HG03354 (cell line): Measurements from ENCODE around the gene MICA.
A peak's percentile ranks its signal among the peaks of the same experiment; 100 is the strongest.
"Not testable (repeated sequence)": the region's sequence is repeated elsewhere in the genome, so short reads cannot be mapped to it uniquely, and the experiment has no call there.

Experiments
- ATAC-seq: cut with Tn5 transposase; IDR thresholded peaks from one replicate; pipeline ENCODE4 v1.9.1; 2021; ENCODE audit warnings: mild to moderate bottlenecking; ENCODE audit not compliant: unreplicated experiment, poor library complexity, severe bottlenecking

The MICA gene

DNA sequence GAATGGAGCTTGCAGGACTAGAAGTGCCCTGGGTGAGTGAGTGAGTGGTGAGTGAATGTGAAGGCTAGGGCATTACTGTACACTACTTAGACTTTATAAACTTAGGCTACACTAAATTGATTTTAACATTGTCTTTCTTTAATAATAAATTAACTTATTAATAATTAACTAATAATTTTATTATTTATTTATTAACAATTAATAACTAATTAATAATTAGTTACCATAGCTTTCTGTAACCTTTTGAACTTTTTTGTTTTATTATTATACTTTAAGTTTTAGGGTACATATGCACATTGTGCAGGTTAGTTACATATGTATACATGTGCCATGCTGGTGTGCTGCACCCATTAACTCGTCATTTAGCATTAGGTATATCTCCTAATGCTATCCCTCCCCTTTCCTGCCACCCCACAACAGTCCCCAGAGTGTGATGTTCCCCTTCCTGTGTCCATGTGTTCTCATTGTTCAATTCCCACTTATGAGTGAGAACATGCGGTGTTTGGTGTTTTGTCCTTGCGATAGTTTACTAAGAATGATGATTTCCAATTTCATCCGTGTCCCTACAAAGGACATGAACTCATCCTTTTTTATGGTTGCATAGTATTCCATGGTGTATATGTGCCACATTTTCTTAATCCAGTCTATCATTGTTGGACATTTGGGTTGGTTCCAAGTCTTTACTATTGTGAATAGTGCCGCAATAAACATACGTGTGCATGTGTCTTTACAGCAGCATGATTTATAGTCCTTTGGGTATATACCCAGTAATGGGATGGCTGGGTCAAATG, 43.8 kb downstream of the MICA start:
- ATAC-seq: not testable (repeated sequence)

DNA sequence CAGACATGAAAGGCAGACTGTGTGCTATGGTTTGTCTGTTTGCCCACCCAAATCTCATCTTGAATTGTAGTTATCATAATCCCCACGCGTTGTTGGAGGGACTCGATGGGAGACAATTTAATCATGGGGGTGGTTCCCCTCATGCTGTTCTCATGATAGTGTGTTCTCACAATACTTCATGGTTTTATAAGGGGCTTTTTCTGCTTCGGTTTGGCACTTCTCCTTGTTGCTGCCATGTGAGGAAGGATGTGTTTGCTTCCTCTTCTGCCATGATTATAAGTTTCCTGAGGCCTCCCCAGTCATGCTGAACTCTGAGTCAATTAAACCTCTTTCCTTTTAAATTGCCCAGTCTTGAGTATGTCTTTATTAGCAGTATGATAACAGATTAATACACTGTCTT, 47.4 kb downstream of the MICA start:
- no peak for ATAC-seq

DNA sequence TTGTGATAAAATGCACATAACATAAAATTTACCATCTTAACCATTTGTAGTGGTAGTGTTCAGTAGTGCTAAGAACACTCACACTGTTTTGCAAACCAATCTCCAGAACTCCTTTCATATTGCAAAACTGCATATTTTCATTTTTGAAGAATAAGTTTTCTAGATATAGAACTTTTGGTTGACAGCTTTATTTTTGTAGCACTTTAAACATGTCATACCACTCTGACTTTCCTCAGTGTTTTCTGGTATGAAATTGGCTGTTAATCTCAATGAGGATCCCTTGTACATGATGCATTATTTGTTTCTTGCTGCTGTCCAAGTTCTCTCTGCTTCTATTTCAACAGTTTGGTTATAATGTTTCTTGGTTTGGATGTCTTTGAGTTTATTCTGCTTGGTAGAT, 49.5 kb downstream of the MICA start:
- no peak for ATAC-seq

DNA sequence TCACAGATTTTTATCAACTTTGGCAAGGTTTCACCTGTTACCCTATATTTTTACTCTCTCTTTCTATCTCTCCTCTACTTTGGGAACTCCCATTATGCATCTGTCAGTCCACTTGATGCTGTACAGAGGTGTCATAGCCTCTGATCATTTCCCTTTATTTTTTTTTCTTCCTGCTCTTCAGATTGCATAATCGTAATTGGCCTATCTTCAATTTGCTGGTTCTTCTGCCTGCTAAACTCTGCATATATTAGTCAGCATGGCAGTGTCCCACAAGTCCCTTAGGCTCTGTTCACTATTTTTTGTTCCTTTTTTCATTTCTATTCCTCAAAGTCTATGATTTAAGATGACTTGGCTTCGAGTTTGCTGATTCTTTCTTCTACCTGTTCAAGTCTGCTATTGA, 49.9 kb downstream of the MICA start:
- no peak for ATAC-seq

DNA sequence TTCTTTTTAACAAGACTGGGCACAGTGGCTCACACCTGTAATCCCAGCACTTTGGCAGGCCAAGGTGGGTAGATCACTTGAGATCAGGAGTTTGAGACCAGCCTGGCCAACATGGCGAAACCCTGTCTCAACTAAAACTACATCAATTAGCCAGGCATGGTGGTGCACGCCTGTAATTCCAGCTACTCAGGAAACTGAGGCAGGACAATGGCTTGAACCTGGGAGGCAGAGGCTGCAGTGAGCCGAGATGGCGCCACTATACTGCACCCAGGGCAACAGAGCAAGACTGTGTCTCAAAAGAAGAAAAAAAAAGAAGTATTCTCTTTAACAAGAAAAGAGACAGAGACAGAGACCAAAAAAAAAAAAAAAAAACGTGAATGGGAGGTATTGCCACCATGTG, 56.5 kb downstream of the MICA start:
- ATAC-seq: not testable (repeated sequence)

DNA sequence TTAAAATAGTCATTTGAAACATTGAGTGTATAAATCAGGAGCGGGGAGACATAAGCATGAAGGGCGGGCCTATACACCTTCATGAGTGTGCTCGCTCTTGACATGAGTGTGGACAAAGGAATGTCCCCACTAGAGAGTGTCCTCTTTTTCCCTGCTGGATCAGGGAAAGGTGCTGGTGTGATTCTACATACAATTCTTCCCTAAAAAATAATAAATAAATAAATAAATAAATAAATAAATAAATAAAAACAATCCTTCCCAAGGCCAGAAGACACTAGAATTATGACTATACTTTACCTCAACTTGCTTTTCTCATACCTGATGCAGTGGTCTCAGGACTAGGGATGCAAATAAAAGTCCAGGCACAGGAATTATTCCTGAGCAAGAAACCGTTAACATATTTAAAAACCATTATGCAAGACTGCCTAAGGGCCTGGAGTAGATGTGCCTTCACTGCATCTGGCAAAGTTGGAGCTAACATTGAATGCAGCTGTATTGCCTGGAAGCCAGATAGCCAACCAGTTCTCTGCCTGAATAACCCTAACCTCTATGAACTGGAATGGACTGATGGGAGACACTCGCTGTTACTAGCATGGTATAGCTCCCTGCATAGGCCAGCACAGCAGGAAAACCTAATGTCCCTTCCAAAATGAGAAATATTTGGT, 57.1 kb downstream of the MICA start:
- no peak for ATAC-seq

DNA sequence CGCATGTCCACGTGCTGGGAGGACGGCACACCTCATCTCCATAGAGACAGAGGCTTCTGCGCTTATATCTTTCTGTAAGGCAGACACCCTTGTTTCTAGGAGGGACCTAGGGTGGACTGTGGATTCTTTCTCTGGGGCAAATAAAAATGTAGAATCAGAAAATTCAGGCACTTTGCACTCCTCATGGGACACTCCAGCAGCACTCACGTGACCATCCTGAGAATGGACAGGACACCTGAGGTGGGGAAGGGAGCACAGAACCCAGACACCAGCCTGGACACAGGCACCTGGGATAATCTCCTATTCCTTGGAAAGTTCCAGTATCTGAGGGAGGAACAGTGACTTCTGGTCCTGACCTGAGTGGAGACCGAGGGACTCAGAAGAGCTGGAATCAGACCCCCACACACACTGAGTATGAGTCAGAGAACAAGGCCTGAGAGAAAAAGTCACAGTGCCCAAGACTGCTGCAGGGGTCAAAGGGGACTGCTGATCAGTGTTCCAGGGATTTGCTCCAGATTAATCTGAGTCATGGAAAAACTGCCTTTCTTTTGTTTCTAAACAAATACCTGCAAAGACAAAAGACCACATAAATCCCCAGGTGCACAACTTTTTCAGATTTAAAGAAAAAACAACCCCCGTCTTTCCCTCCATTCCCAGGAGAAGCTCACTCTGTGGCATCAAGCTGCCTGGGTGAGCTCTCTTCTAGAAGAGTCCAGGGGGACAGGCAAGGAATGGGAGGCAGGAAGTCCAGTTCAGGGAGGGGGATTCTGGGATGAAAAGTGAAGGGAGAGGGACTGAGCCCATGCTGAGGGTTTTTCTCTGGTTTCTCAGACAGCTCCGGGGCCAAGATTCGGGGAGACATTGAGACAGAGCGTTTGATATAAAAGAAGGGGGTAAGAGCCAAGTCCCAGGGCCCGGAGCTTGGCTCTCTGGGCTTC, 58.9 kb downstream of the MICA start:
- ATAC-seq: no peak

DNA sequence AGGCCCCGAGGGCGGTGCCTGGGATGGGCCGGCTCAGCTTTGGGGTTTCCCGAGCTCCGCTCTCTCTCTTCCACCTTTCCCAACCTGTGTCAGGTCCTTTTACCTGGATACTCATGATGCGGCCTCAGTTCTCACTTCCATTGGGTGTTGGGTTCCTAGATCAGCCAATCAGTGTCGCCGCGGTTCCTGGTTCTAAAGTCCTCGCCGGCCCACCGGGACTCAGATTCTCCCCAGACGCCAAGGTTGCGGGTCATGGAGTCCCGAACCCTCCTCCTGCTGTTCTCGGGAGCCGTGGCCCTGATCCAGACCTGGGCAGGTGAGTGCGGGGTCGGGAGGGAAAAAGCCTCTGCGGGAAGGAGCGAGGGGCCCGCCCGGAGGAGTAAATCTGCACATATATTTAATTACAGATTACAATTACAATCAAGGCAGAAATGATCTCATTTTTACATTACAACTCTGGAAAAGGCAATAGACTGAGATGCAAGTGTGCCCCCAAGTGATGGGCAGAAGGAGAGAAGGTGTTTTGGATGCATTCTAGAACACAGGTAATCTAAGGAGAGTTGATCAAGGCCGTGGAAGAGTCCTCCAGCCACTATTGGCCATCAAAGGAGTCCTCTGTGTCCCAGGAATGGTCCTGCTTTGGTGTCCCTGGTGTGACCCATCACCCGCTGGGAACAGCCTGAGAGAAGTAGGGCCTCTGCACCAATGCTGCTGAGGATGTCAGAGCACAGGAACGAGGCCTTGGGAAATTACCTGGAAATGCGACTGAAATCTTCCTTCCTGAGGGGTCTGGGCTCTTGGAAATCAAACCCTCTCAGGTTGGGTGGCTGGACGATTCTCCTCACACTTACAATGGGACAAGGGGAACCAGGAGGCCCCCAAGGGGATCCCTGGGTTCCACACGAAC, 59.8 kb downstream of the MICA start:
- peak; percentile 93 for ATAC-seq

DNA sequence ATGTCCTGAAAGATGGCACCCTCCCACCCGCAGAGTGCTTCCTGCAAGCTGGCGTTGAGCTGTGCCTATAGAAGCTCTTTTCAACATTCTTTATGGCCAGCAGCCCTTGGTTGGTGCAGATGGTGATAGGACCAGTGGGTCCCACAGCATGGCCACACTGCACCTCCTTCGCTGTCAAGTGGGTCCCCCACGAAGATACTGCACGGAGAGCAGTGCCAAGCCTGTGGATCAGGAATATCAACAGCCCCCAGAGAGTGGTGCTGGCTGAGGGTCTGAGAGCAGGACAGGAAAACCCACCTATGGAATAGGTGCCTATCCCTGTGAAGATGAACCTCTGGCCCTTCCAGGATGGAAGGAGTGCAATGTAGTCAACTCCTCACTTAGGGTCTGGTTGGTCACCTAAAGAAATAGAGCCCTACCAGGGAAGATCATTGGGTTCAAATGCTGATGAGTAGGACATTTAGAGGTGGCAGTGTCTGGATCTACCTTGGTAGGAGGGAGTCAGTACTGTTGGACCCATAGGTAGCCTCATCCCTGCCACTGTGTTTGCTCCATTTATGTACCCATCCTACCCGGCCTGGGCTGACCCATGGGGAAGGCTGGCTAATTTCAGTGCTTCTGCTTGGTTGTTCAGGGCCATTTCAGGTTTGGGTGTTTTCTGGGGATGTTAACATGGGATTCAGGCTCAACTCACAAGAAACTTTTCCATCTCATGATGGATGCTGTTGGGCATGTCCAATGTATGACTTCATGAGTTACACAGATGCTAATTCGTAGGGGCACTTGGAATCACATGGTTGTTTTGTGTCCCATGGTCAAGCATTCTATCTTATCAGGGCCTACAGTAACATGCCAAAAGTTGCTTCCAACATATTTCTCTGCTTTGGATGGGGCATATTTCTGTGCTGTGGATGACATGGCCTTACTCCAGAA, 61.1 kb downstream of the MICA start:
- no peak for ATAC-seq
